Measurements from ENCODE around the gene CDC5L.

The CDC5L gene

DNA sequence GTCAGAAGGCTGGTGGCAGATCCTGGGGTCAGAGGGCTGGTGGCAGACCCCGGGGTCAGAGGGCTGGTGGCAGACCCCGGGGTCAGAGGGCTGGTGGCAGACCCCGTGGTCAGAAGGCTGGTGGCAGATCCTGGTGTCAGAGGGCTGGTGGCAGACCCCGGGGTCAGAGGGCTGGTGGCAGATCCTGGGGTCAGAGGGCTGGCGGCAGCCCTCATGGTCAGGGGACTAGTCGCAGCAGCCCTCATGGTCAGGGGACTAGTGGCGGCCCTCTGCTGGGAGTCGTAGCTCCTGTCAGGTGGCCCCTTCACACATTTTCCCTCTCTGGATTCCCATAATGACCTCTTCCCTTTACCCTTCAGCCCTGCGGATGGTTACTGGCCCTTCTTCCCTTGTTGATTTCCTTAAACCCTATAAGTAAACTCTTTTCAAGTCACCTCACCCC, 86.7 kb downstream of the CDC5L start:
- peaks cover 17% of the 10 kb centered on the region for H3K4me1 ChIP-seq (ENCODE audit: control insufficient read depth, insufficient read depth, low read length)
- H3K9ac ChIP-seq (ENCODE audit: low read length) = no peak overlapping the region
- H3K4me3 ChIP-seq (ENCODE audit: low read length) = no peak overlapping the region
- H3K9me3 ChIP-seq (ENCODE audit: control insufficient read depth, low read length) = no peaks in the 10 kb centered on the region
- no peaks in the 10 kb centered on the region for H3K36me3 ChIP-seq (ENCODE audit: control insufficient read depth, insufficient read depth, low read length)
- peaks cover 17% of the 10 kb centered on the region for H3K27me3 ChIP-seq (ENCODE audit: control insufficient read depth, insufficient read depth, low read length)

DNA sequence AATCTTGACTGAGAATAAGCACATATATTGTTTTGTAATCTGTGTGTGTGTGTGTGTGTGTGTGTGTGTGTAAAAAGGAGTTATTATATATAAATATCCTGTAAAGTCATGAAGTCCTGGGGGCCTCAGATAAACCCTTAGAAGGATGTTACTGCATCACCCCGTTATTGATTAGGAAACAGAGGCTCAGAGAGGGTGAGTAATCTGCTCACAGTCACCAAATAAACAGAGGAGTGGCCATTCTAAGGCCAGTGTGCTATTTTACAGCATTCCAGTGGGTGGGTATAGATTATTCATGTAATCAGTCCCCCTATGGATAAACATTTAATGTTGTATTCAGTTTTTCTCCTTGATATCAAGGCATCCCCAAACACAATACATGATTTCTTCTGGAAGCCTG, 87.1 kb downstream of the CDC5L start:
- no peaks in the 10 kb centered on the region for H3K9me3 ChIP-seq (ENCODE audit: control insufficient read depth, low read length)
- H3K4me1 ChIP-seq (ENCODE audit: control insufficient read depth, insufficient read depth, low read length) = peaks cover 17% of the 10 kb centered on the region
- no peaks in the 10 kb centered on the region for H3K36me3 ChIP-seq (ENCODE audit: control insufficient read depth, insufficient read depth, low read length)
- no peak overlapping the region for H3K4me3 ChIP-seq (ENCODE audit: low read length)
- H3K9ac ChIP-seq (ENCODE audit: low read length) = no peak overlapping the region
- H3K27me3 ChIP-seq (ENCODE audit: control insufficient read depth, insufficient read depth, low read length) = peaks cover 20% of the 10 kb centered on the region

DNA sequence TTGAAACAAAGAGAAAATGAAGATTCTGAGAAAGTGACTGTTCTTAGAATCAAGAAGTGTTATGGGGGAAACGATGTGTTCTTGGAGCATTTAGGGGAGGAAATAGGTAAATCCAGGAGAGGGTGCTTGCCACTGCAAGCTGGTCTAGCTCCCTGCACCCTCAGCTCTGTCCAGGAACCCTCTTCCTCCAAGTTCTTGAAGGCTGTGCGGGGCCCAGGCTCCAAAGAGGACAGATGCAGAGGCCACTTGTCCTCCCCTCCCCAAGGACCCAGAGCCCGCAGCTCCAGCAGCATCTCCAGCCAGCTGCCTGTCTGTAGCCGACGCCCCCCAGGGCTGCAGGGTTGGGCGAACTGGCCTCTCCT, 87.9 kb downstream of the CDC5L start:
- H3K9ac ChIP-seq (ENCODE audit: low read length) = no peak overlapping the region
- no peak overlapping the region for H3K4me3 ChIP-seq (ENCODE audit: low read length)

DNA sequence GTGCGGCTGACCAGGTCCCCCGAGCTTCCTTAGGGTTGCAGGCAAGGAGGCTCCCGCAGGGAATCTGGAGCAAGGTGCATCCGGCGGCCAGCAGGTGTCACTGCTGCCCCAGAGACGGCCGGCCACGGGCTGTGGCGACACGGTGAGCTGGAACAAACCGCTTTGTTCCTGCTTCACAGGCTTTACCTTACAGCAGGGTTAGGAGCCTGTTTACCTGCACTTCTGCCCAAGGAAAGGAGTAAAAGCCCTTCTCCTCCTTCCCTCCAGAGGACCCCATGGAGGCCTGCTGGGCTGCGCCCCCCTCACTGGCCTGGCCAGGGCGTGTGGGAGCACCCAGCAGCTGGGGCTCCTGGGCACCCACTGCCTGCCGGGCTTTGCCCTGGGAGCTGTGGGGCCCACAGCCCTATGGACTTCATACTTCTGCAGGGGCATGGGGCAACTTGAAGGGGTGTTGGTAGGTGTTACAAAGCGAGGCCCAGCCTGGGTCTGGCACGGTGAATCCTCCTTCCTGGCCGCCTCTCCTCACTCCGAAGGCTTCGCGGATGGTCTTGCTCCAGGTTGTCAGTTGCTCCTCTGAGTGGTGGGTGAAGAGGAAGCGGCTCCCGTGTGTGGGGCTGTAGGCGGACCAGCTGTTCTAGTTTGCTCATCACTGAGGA, 88.4 kb downstream of the CDC5L start:
- Histone ChIP-seq H3K36me3 (ENCODE audit: control insufficient read depth, insufficient read depth, low read length) (no peaks in the 10 kb centered on the region), H3K9me3 (ENCODE audit: control insufficient read depth, low read length) (no peaks in the 10 kb centered on the region), H3K4me3 (ENCODE audit: low read length) (no peak overlapping the region), H3K27me3 (ENCODE audit: control insufficient read depth, insufficient read depth, low read length) (peaks cover 15% of the 10 kb centered on the region), H3K4me1 (ENCODE audit: control insufficient read depth, insufficient read depth, low read length) (peaks cover 13% of the 10 kb centered on the region), H3K9ac (ENCODE audit: low read length) (peak overlapping the region; percentile 19)

More for the DNA sequence above, 87.9 kb downstream of the CDC5L start:
- Histone ChIP-seq H3K36me3 (ENCODE audit: control insufficient read depth, insufficient read depth, low read length) (no peaks in the 10 kb centered on the region), H3K9me3 (ENCODE audit: control insufficient read depth, low read length) (no peaks in the 10 kb centered on the region), H3K27me3 (ENCODE audit: control insufficient read depth, insufficient read depth, low read length) (peaks cover 15% of the 10 kb centered on the region), H3K4me1 (ENCODE audit: control insufficient read depth, insufficient read depth, low read length) (peaks cover 13% of the 10 kb centered on the region)

DNA sequence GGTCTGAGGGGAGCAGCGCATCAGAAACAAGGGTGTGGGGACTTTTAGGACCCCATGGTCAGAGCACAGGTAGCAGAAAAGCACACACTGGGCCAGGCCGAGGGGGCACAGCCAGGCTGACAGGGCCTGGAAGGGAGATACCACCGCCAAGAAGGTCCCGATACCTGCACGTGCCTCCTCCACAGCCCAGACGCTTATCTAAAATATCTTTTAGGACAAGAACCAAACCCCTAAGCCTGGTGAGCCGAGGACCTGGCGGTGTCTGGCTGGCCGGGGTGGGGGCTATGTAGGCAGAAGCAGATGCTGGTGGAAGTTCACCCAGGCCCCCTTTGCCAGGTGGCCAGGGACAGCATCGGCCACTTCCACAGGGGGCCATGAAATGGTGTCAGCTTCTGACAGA, 89.3 kb downstream of the CDC5L start:
- no peak overlapping the region for H3K4me3 ChIP-seq (ENCODE audit: low read length)
- no peaks in the 10 kb centered on the region for H3K9me3 ChIP-seq (ENCODE audit: control insufficient read depth, low read length)
- peaks cover 15% of the 10 kb centered on the region for H3K27me3 ChIP-seq (ENCODE audit: control insufficient read depth, insufficient read depth, low read length)
- peaks cover 13% of the 10 kb centered on the region for H3K4me1 ChIP-seq (ENCODE audit: control insufficient read depth, insufficient read depth, low read length)
- H3K9ac ChIP-seq (ENCODE audit: low read length) = no peak overlapping the region
- H3K36me3 ChIP-seq (ENCODE audit: control insufficient read depth, insufficient read depth, low read length) = no peaks in the 10 kb centered on the region

DNA sequence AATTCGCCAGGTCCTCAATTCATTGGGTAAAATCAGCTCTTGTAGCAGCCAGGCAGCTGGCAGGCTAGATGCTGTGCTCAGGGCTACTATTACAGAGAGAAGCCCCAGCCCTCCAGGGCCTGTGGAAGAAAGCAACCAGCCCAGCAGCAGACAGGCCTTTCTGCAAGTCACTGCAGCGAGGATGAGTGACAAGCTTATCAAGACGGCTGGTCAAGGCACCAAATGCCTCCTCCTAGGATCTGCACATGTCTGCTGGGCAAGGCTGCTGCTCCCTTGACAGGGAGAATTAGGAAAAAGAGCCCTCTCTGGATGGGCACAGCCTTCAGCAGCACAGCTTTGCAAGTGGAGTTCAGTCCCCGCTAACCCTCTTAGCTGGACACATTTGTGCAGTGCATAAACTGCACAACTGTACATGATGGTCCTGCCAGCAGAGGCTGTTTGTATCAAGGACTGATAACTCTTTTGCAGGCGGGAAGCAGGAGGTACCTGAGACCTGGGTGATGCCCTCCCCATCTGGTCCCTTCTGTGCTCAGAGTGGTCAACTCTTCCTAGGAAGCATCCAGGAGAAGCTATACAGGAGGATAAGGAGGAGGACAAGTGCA, 89.9 kb downstream of the CDC5L start:
- Histone ChIP-seq H3K9ac (ENCODE audit: low read length) (no peak overlapping the region), H3K4me1 (ENCODE audit: control insufficient read depth, insufficient read depth, low read length) (peaks cover 13% of the 10 kb centered on the region), H3K9me3 (ENCODE audit: control insufficient read depth, low read length) (no peaks in the 10 kb centered on the region), H3K27me3 (ENCODE audit: control insufficient read depth, insufficient read depth, low read length) (peaks cover 15% of the 10 kb centered on the region), H3K4me3 (ENCODE audit: low read length) (no peak overlapping the region), H3K36me3 (ENCODE audit: control insufficient read depth, insufficient read depth, low read length) (no peaks in the 10 kb centered on the region)

DNA sequence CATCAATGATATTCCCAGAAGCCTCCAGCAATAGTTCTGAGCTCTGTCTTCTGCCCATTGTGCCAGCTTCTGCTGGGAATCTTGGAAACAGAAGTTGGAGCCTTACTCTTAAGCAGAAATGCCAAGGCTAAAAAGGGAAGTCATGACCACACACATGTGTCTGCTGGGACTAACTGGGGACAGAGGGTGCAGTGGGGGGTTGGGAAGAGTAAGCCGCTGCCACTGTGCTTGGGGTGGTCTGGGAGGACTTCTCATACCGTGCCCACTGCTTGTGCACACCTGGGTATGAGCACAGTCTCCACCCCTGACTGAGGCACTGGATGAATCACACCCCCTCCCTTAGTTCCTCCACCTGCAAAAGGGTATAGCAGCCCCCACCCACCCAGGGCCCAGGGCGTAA, 90.7 kb downstream of the CDC5L start:
- Histone ChIP-seq H3K9me3 (ENCODE audit: control insufficient read depth, low read length) (no peaks in the 10 kb centered on the region), H3K9ac (ENCODE audit: low read length) (no peak overlapping the region), H3K4me3 (ENCODE audit: low read length) (no peak overlapping the region), H3K27me3 (ENCODE audit: control insufficient read depth, insufficient read depth, low read length) (peaks cover 15% of the 10 kb centered on the region), H3K4me1 (ENCODE audit: control insufficient read depth, insufficient read depth, low read length) (peaks cover 13% of the 10 kb centered on the region), H3K36me3 (ENCODE audit: control insufficient read depth, insufficient read depth, low read length) (no peaks in the 10 kb centered on the region)

DNA sequence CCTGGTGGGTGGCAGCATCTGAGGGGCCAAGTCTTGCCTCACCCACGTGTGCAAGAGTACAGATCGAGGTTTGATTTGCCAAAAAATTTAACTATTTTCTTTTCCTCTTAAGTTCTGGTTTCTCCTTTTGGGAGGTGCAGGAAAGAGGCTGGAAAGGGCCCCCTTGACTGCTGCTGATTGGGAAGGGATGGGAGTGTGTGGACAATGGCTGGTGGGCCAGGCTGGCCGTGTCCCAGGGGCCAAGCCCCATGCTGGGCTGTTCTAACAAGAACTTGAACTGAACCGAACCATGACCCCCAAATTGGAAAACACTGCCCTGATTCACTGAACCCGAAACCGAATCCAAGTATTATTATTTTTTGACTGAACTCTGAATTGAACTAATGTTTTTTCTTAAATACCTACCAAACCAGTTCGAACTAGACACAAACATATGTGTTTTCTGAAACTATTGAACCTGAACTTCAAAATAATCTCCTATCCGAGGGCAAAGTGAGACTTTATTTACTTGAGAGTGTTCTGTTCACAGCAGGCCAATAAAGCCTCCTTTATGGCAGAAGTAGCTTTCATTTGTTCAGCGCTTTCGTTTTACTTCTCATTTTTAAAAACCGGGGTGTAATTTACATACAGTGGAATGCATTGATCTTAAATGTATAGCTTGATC, 91.2 kb downstream of the CDC5L start:
- H3K4me1 ChIP-seq (ENCODE audit: control insufficient read depth, insufficient read depth, low read length) = peaks cover 13% of the 10 kb centered on the region
- peaks cover 15% of the 10 kb centered on the region for H3K27me3 ChIP-seq (ENCODE audit: control insufficient read depth, insufficient read depth, low read length)
- no peaks in the 10 kb centered on the region for H3K9me3 ChIP-seq (ENCODE audit: control insufficient read depth, low read length)
- no peak overlapping the region for H3K4me3 ChIP-seq (ENCODE audit: low read length)
- H3K36me3 ChIP-seq (ENCODE audit: control insufficient read depth, insufficient read depth, low read length) = no peaks in the 10 kb centered on the region
- no peak overlapping the region for H3K9ac ChIP-seq (ENCODE audit: low read length)

DNA sequence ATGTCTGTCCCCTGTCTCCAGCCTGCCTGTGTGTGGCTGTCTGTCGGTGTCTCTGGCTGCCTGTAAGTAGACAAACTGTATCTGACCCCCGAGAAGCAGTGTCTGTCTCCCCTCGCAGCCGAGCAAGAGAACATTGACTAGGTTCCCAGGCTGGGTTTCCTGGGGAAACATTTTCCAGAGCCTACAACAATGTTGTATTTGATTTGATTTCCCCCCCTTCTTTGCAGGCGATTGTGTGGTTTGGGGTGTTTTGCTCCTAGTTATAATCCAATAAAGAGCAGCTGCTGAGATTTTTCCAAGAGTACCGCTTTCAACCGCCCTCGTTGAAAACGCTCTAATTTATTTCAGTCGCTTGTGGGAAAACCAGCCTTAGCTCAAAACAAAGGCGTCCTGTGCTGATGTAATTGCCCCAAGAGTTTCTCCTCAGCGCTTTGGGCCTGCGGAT, 92.6 kb downstream of the CDC5L start:
- Histone ChIP-seq H3K4me3 (ENCODE audit: low read length) (no peak overlapping the region), H3K9ac (ENCODE audit: low read length) (no peak overlapping the region), H3K36me3 (ENCODE audit: control insufficient read depth, insufficient read depth, low read length) (no peaks in the 10 kb centered on the region), H3K4me1 (ENCODE audit: control insufficient read depth, insufficient read depth, low read length) (peaks cover 10% of the 10 kb centered on the region), H3K9me3 (ENCODE audit: control insufficient read depth, low read length) (no peaks in the 10 kb centered on the region), H3K27me3 (ENCODE audit: control insufficient read depth, insufficient read depth, low read length) (peaks cover 15% of the 10 kb centered on the region)

DNA sequence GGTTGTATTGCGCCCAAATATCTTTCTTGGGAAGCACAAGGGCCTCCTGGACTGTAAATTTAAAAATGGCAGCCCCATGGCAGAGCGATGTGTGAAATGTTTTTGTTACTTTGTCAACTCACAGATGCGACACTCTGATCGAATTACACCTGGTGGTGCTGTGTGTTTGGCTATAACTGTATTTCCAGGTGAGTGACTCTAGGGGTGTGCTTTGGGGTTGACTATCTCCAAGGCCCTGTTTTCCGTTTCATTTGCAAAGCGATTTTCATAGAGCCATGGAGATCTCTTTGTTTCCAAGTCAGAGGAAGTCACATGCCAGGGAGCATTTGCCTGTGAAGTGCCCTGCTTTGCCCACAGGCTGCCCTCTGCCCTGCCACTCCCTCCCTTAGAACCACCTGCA, 93.5 kb downstream of the CDC5L start:
- Histone ChIP-seq H3K4me1 (ENCODE audit: control insufficient read depth, insufficient read depth, low read length) (peaks cover under 1% of the 10 kb centered on the region), H3K9me3 (ENCODE audit: control insufficient read depth, low read length) (no peaks in the 10 kb centered on the region), H3K4me3 (ENCODE audit: low read length) (no peak overlapping the region), H3K36me3 (ENCODE audit: control insufficient read depth, insufficient read depth, low read length) (no peaks in the 10 kb centered on the region), H3K9ac (ENCODE audit: low read length) (no peak overlapping the region), H3K27me3 (ENCODE audit: control insufficient read depth, insufficient read depth, low read length) (peaks cover 11% of the 10 kb centered on the region)

DNA sequence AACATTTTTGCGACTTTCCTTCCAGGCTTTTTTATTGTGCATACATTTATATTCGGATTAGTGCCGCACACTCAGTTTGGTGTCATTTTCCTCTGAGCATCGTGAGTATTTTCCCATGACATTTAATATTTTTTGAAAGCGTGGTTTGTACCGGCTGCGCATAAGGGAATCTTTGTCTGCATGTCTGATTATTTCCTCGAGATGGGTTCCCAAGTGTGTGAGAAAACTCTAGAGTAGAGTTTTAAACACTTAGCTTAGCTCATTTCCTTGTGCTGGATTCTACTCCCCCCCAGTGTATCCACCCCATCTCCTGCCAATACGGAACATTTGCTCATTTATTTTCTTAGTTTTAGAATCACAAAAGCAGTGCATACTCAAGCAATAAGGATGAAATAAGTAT, 94.3 kb downstream of the CDC5L start:
- Histone ChIP-seq H3K9ac (ENCODE audit: low read length) (no peak overlapping the region), H3K36me3 (ENCODE audit: control insufficient read depth, insufficient read depth, low read length) (no peaks in the 10 kb centered on the region), H3K4me1 (ENCODE audit: control insufficient read depth, insufficient read depth, low read length) (no peaks in the 10 kb centered on the region), H3K4me3 (ENCODE audit: low read length) (no peak overlapping the region), H3K27me3 (ENCODE audit: control insufficient read depth, insufficient read depth, low read length) (peaks cover 4% of the 10 kb centered on the region), H3K9me3 (ENCODE audit: control insufficient read depth, low read length) (no peaks in the 10 kb centered on the region)

DNA sequence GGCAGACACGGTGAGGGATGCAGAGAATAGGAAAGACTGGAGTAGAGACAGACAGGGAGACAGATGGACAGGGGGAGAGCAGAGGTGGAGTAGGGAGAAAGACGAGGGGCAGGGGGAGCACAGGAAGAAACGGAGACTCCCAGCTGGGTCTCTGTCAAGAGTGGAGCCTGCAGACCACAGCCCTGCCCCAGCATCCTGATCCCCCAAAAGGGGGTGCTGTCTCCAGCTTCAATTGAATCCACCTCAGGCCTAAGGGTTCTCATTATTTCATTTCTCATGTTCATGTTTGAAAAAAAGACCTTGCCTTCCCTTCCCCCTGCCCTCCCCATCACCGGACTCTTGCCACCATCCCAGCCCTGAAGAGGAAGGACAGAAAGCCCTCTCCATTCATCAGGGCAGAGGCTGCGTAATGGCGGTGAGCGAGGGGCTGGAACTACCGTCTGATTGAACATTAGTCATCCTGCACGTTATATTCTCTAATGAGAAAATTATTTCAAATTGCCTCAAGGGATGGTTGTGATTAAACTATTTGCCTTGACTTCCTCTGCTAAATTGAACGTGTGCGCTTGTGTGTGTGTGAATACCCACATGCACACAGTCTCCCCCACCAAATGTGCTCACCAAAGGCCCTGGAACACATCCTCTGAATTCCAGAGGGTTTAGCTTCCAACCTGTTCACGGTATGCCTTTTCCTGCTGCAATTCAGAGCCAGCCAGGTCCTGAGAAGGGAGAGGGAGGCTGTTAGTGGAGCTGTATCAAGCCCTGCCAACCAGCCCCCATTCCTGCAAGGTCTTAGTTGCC, 98.3 kb downstream of the CDC5L start:
- Histone ChIP-seq H3K36me3 (ENCODE audit: control insufficient read depth, insufficient read depth, low read length) (no peaks in the 10 kb centered on the region), H3K9me3 (ENCODE audit: control insufficient read depth, low read length) (no peaks in the 10 kb centered on the region), H3K27me3 (ENCODE audit: control insufficient read depth, insufficient read depth, low read length) (no peaks in the 10 kb centered on the region), H3K4me1 (ENCODE audit: control insufficient read depth, insufficient read depth, low read length) (peaks cover 4% of the 10 kb centered on the region), H3K4me3 (ENCODE audit: low read length) (no peak overlapping the region), H3K9ac (ENCODE audit: low read length) (no peak overlapping the region)

Data from mucosa of stomach (tissue), 1 donor.